ENCODE measurements around the gene SMYD5. TPM values are rescaled to one million over a fixed set of nuclear protein-coding genes. Genes with fewer than 3 reads are reported as not detected.
A peak's percentile ranks its signal among the peaks of the same experiment; 100 is the strongest.
"Not testable (repeated sequence)": the region's sequence is repeated elsewhere in the genome, so short reads cannot be mapped to it uniquely, and the experiment has no call there.

The SMYD5 gene
- total RNA-seq, 1 donor from 2014 or later, result 10.1 TPM

DNA sequence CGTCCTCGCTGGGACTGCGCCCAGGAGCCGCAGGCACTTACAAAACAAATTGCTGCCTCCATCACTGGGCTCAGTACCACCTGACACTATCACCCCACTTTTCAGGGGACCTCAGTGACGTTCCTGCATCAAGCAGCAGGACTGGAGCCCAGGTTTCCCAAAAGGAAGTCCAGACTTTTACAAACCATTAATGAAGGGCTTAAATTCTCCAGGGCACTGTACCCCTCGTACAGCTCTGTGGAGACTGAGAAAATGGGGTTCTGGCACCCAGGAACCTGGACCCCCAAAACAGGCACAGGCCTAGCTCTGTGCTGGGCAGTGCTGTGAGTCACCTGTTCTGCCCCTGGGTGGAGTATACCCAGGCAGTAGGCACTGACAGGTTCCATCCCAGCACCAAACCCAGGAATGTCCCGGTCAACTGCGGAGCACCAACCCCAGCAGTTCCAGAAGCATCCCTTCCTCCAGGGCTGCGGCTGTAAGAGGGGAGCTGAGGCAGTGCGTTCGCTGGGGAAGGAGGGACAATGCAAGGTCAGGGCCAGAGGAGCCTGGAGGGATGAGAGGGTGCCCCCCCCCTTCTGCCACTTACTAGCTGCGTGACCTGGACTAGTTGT, 36.3 kb upstream of the SMYD5 start:
- Histone ChIP-seq H3K4me1 (peaks cover 9 to 19% of the 10 kb centered on the region in 2 donors), H3K27me3 (no peaks in the 10 kb centered on the region), H3K27ac (no peak overlapping the region), H3K36me3 (no peaks in the 10 kb centered on the region), H3K9me3 (no peaks in the 10 kb centered on the region), H3K4me3 (peak overlapping the region; percentile 46 to 83)
- TF ChIP-seq, protein P1, sequence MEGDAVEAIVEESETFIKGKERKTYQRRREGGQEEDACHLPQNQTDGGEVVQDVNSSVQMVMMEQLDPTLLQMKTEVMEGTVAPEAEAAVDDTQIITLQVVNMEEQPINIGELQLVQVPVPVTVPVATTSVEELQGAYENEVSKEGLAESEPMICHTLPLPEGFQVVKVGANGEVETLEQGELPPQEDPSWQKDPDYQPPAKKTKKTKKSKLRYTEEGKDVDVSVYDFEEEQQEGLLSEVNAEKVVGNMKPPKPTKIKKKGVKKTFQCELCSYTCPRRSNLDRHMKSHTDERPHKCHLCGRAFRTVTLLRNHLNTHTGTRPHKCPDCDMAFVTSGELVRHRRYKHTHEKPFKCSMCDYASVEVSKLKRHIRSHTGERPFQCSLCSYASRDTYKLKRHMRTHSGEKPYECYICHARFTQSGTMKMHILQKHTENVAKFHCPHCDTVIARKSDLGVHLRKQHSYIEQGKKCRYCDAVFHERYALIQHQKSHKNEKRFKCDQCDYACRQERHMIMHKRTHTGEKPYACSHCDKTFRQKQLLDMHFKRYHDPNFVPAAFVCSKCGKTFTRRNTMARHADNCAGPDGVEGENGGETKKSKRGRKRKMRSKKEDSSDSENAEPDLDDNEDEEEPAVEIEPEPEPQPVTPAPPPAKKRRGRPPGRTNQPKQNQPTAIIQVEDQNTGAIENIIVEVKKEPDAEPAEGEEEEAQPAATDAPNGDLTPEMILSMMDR (IDR thresholded peaks at IDR 0.05), result peak in 1 of 3 experiments; percentile 2
- intact Hi-C loops (cut with DNase I), result loop anchor here (1.0 to 10.0 kb wide), 8 partner anchors 21 to 403 kb away; partner anchors contain the start of genes RAB11FIP5 and SFXN5
- no peak for DNase-seq (ENCODE audit: low spot score in 2 of 2)

DNA sequence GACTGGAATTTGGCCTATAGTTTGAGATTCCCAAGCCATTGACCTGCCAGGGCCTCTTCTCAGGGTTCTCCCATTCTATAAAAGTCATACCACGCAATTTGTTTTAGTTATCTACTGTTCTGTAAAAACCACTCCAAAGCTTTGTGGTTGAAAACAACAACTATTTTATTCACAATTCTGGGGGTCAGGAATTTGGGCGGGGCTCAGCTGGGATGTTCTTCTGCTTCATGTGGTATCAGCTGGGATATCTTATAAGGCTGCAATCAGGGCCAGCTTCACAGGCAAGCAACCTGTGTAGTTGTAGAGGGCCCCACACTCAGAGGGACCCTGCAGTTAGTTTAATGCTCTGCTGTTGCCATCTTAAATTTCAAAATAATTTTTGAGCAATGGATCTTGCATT, 28.1 kb upstream of the SMYD5 start:
- Histone ChIP-seq H3K36me3 (no peaks in the 10 kb centered on the region), H3K4me3 (no peak overlapping the region), H3K27me3 (no peaks in the 10 kb centered on the region), H3K27ac (no peak overlapping the region), H3K9me3 (peaks cover 0 to 6% of the 10 kb centered on the region in 2 donors), H3K4me1 (no peaks in the 10 kb centered on the region)
- TF ChIP-seq, protein P1 (IDR thresholded peaks at IDR 0.05), result no peak
- DNase-seq (ENCODE audit: low spot score in 2 of 2), result no peak
- intact Hi-C loops (cut with DNase I), result no loop called here

DNA sequence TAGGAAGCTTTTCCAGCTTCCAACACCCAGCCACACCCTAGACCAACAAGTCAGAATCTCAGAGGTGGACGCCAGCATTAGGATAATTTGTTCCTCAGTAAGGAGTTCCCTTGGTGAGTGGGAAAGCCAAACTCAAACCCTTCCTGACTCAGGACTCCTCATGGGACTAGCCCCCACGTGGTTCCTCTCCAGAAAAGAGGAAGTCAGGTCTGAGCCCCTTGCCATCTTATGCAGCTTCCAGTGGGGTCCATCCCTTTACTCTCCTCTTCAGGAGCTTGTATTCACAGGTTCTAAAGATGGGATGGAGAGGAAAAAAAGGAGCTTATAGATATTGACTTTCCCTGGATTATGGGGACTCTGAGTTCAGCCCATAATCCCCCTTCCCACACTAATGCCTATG, 26.5 kb upstream of the SMYD5 start:
- Histone ChIP-seq H3K4me1 (no peaks in the 10 kb centered on the region), H3K4me3 (no peak overlapping the region), H3K36me3 (no peaks in the 10 kb centered on the region), H3K27ac (no peak overlapping the region), H3K27me3 (no peaks in the 10 kb centered on the region), H3K9me3 (peaks cover 0 to 6% of the 10 kb centered on the region in 2 donors)
- no peak for DNase-seq (ENCODE audit: low spot score in 2 of 2)
- intact Hi-C loops (cut with DNase I), result no loop called here
- TF ChIP-seq, protein P1 (IDR thresholded peaks at IDR 0.05), result no peak

DNA sequence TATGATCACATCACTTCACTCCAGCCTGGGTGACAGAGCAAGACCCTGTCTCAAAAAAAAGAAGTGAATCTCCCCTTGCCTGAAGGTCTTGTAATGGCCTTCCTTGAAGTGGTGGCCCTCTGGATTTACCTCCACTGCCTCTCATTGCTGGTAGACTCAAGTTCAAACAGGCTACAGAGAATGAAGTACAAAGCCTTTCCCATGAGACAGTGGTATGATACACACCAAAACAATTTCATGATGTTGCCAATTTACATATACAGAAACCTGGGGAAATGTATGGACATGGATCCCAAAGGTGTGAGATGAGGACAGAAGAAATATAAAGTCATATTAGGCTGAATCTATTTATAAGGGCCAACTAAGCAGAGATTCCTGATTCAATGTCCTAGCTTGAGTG, 16.5 kb upstream of the SMYD5 start:
- TF ChIP-seq, protein P1 (IDR thresholded peaks at IDR 0.05), result no peak
- no peaks in the 10 kb centered on the region for H3K9me3 ChIP-seq
- no peak overlapping the region for H3K27ac ChIP-seq
- H3K36me3 ChIP-seq, result no peaks in the 10 kb centered on the region
- H3K4me1 ChIP-seq, result peaks cover 0 to 4% of the 10 kb centered on the region in 2 donors
- intact Hi-C loops (cut with DNase I), result no loop called here
- peaks cover 15% of the 10 kb centered on the region for H3K27me3 ChIP-seq
- no peak for DNase-seq (ENCODE audit: low spot score in 2 of 2)
- H3K4me3 ChIP-seq, result no peak overlapping the region

DNA sequence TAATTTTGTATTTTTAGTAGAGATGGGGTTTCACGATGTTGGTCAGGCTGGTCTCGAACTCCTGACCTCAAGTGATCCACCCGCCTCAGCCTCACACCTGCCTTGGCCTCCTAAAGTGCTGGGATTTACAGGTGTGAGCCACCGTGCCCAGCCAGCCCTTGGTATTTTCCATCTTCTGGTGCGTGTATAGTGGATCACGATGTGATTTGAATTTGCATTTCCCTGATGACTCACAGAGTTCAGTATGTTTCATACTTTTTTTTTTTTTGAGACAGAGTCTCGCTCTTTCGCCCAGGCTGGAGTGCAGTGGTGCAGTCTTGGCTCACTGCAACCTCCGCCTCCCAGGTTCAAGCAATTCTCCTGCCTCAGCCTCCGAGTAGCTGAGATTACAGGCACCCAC, 13.8 kb upstream of the SMYD5 start:
- H3K9me3 ChIP-seq; DNase-seq (ENCODE audit: low spot score in 2 of 2); H3K36me3 ChIP-seq; H3K27ac ChIP-seq; intact Hi-C loops (cut with DNase I); H3K4me1 ChIP-seq; H3K4me3 ChIP-seq: not testable (repeated sequence)
- H3K27me3 ChIP-seq, result peaks cover 19% of the 10 kb centered on the region

DNA sequence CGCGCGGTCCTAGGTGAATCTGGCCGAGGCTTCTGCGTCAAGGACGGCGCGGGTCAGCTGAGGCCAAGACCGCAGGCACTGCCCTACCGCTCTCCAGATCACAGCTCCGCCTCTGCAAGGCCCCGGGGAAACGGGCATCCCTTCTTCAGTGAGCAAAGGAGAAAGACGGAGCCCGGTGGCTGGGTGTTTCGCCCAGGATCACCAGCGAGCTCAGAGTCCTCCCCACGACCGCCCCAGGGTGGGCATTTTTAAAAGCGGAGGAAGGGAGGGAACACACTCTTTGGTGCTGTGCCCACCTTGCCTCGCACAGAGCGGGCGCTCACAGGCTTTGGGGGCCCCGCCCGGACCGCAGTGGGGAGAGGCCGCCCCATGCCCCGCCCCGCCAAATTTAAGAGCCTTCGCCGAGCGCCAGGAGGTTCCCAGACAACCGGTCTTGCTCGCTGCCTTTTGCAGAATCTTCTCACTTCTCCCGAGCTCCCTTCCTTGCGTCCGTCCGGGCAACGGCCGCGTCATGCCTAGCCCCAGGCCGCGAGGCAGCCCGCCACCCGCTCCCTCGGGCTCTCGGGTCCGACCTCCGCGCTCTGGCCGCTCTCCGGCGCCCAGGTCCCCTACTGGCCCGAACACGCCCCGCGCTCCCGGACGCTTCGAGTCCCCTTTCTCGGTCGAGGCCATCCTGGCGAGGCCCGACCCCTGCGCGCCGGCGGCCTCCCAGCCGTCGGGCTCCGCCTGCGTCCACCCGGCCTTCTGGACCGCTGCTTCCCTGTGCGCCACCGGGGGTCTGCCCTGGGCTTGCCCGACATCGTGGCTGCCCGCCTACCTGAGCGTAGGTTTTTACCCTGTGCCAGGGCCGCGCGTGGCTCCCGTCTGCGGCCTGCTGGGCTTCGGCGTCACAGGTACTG, 11.6 kb upstream of the SMYD5 start, which contains the start of gene NOTO:
TSS of gene NOTO (plus strand) at position 419 of the 899 bp plus-strand sequence. CDS start at position 512, 93 bp downstream.
- Histone ChIP-seq H3K9me3 (no peaks in the 10 kb centered on the region), H3K4me1 (peaks cover 0 to 7% of the 10 kb centered on the region in 2 donors), H3K27me3 (peaks cover 19% of the 10 kb centered on the region), H3K27ac (no peak within 1 kb of the TSS), H3K4me3 (peak within 1 kb of the TSS; percentile 38 to 58), H3K36me3 (no peaks in the 10 kb centered on the region)
- no peak for DNase-seq (ENCODE audit: low spot score in 2 of 2)
- intact Hi-C loops (cut with DNase I), result no loop called here
- TF ChIP-seq, protein P1 (IDR thresholded peaks at IDR 0.05), result no peak
